ENCODE data around the gene FAM9A. TPM values are rescaled to one million over a fixed set of nuclear protein-coding genes. Genes with fewer than 3 reads are reported as not detected.

The FAM9A gene
- polyA plus RNA-seq (ENCODE audit: insufficient read length in 3 of 3) = not detected

GRCh38 chrX:8801041-8801599 lies at the start of gene FAM9A:
TSS of gene FAM9A (minus strand) at chrX:8801383. CDS start at chrX:8800171, 1,212 bp downstream.
- no peak for DNase-seq (ENCODE audit: low read depth in 3 of 3, low spot score in 2 of 3)

- DNase-seq (ENCODE audit: low read depth in 3 of 3, low spot score in 2 of 3) = no peak
These were observed 49.3 kb upstream of the FAM9A start for GRCh38 chrX:8850478-8850877.

- no peak for DNase-seq (ENCODE audit: low read depth in 3 of 3, low spot score in 2 of 3)
These were observed 48.8 kb upstream of the FAM9A start for GRCh38 chrX:8849945-8850344.

GRCh38 chrX:8849458-8849857 lies 48.3 kb upstream of the FAM9A start:
- no peak for DNase-seq (ENCODE audit: low read depth in 3 of 3, low spot score in 2 of 3)

GRCh38 chrX:8848911-8849310 lies 47.7 kb upstream of the FAM9A start:
- no peak for DNase-seq (ENCODE audit: low read depth in 3 of 3, low spot score in 2 of 3)

GRCh38 chrX:8848441-8848840 lies 47.3 kb upstream of the FAM9A start:
- no peak for DNase-seq (ENCODE audit: low read depth in 3 of 3, low spot score in 2 of 3)

GRCh38 chrX:8847360-8847759 lies 46.2 kb upstream of the FAM9A start:
- no peak for DNase-seq (ENCODE audit: low read depth in 3 of 3, low spot score in 2 of 3)

- DNase-seq (ENCODE audit: low read depth in 3 of 3, low spot score in 2 of 3) = no peak
These were observed 45.1 kb upstream of the FAM9A start for GRCh38 chrX:8846266-8846665.

- no peak for DNase-seq (ENCODE audit: low read depth in 3 of 3, low spot score in 2 of 3)
These were observed 44.3 kb upstream of the FAM9A start for GRCh38 chrX:8845469-8845868.

- no peak for DNase-seq (ENCODE audit: low read depth in 3 of 3, low spot score in 2 of 3)
These were observed 43.9 kb upstream of the FAM9A start for GRCh38 chrX:8845060-8845459.

- DNase-seq (ENCODE audit: low read depth in 3 of 3, low spot score in 2 of 3) = no peak
These were observed 43.0 kb upstream of the FAM9A start for GRCh38 chrX:8844157-8844556.

- DNase-seq (ENCODE audit: low read depth in 3 of 3, low spot score in 2 of 3) = no peak
These were observed 40.7 kb upstream of the FAM9A start for GRCh38 chrX:8841911-8842310.

GRCh38 chrX:8834392-8834791 lies 33.2 kb upstream of the FAM9A start:
- DNase-seq (ENCODE audit: low read depth in 3 of 3, low spot score in 2 of 3) = no peak

- no peak for DNase-seq (ENCODE audit: low read depth in 3 of 3, low spot score in 2 of 3)
These were observed 31.6 kb upstream of the FAM9A start for GRCh38 chrX:8832582-8833378.

- DNase-seq (ENCODE audit: low read depth in 3 of 3, low spot score in 2 of 3) = no peak
These were observed 22.5 kb upstream of the FAM9A start for GRCh38 chrX:8823698-8824097.

- no peak for DNase-seq (ENCODE audit: low read depth in 3 of 3, low spot score in 2 of 3)
These were observed 20.8 kb upstream of the FAM9A start for GRCh38 chrX:8822002-8822401.

GRCh38 chrX:8820910-8821527 lies 19.8 kb upstream of the FAM9A start:
- no peak for DNase-seq (ENCODE audit: low read depth in 3 of 3, low spot score in 2 of 3)

- DNase-seq (ENCODE audit: low read depth in 3 of 3, low spot score in 2 of 3) = peak in 2 of 3 donors; percentile 4 to 15
These were observed 14.4 kb upstream of the FAM9A start for GRCh38 chrX:8815460-8816065.

- no peak for DNase-seq (ENCODE audit: low read depth in 3 of 3, low spot score in 2 of 3)
These were observed 11.9 kb upstream of the FAM9A start for GRCh38 chrX:8813036-8813435.

- no peak for DNase-seq (ENCODE audit: low read depth in 3 of 3, low spot score in 2 of 3)
These were observed 10.4 kb upstream of the FAM9A start for GRCh38 chrX:8811611-8812010.

- DNase-seq (ENCODE audit: low read depth in 3 of 3, low spot score in 2 of 3) = no peak
These were observed 7.5 kb upstream of the FAM9A start for GRCh38 chrX:8808661-8809060.

- no peak for DNase-seq (ENCODE audit: low read depth in 3 of 3, low spot score in 2 of 3)
These were observed 4.8 kb upstream of the FAM9A start for GRCh38 chrX:8805974-8806373.
